Spleen (tissue), 11 donors: ENCODE measurements around the gene UGT8. TPM values are rescaled to one million over a fixed set of nuclear protein-coding genes. Genes with fewer than 3 reads are reported as not detected.

ENCODE experiments used
- DNase-seq: peaks from one replicate; pipeline ENCODE4 v3.0.0-alpha.2; 2020
- H3K27ac ChIP-seq, 8 donors: fragments of 200-600 bp; sonication (generic) in 7 of 8; 1 replicate in 4 of 8; 2 replicates in 4 of 8; pipeline versions ENCODE4 v1.5.0 to v1.8.0; 2016 to 2021; ENCODE audit warnings: inconsistent platforms in 4 of 8, mild to moderate bottlenecking in 4 of 8, moderate library complexity in 1 of 8
- H3K27me3 ChIP-seq, 7 donors: fragments of 200-600 bp; sonication (generic) in 6 of 7; replicated peaks in 1 of 7; 1 replicate in 4 of 7; 2 replicates in 3 of 7; pipeline versions ENCODE4 v1.5.0 to v1.8.0; 2016 to 2021; ENCODE audit warnings: inconsistent platforms in 3 of 7, mild to moderate bottlenecking in 1 of 7
- H3K36me3 ChIP-seq, 6 donors: fragments of 200-600 bp; sonication (generic) in 5 of 6; 1 replicate in 4 of 6; 2 replicates in 2 of 6; pipeline versions ENCODE4 v1.5.0 to v1.8.0; 2016 to 2021; ENCODE audit warnings: inconsistent platforms in 2 of 6
- H3K4me1 ChIP-seq, 6 donors: fragments of 200-600 bp; sonication (generic) in 5 of 6; 1 replicate in 3 of 6; 2 replicates in 3 of 6; pipeline versions ENCODE4 v1.5.0 to v1.8.0; 2016 to 2021; ENCODE audit warnings: inconsistent platforms in 3 of 6
- H3K4me3 ChIP-seq, 8 donors: fragments of 200-600 bp; sonication (generic) in 7 of 8; 1 replicate in 4 of 8; 2 replicates in 4 of 8; pipeline versions ENCODE4 v1.5.0 to v1.8.0; 2016 to 2021; ENCODE audit warnings: inconsistent platforms in 4 of 8, mild to moderate bottlenecking in 4 of 8, moderate library complexity in 2 of 8
- H3K9me3 ChIP-seq, 8 donors: fragments of 200-600 bp; sonication (generic) in 7 of 8; 1 replicate in 4 of 8; 2 replicates in 4 of 8; pipeline versions ENCODE4 v1.5.0 to v1.8.0; 2016 to 2021; ENCODE audit warnings: inconsistent platforms in 4 of 8
- CTCF ChIP-seq, 11 experiments: fragments of 200-600 bp in 7 of 11; fragments of 450-650 bp in 4 of 11; sonication (generic) in 4 of 11; IDR thresholded peaks in 8 of 11; conservative IDR thresholded peaks in 3 of 11; 1 replicate in 7 of 11; 2 replicates in 4 of 11; pipeline versions ENCODE4 v1.4.0 to v1.8.0; 2016 to 2021; ENCODE audit warnings: antibody characterized with exemption in 11 of 11, inconsistent platforms in 4 of 11, mild to moderate bottlenecking in 1 of 11
- POLR2A ChIP-seq, 3 donors: fragments of 450-650 bp; IDR thresholded peaks; one replicate each; pipeline ENCODE4 v1.5.1; 2017; ENCODE audit warnings: antibody characterized with exemption in 3 of 3, mild to moderate bottlenecking in 1 of 3
- POLR2AphosphoS5 ChIP-seq, 3 donors: sonication (generic); formaldehyde crosslinking; IDR thresholded peaks; one replicate each; pipeline ENCODE4 v1.5.1; 2017; ENCODE audit warnings: antibody characterized with exemption in 3 of 3
- WGBS, 5 donors: extraction: QIAGEN DNeasy Blood & Tissue Kit in 3 of 5; methylation state at CpG; one replicate each; pipeline versions ENCODE4 v1.1.5 to v1.1.7; 2013 to 2018; 5-methylcytosine and 5-hydroxymethylcytosine counted together
- intact Hi-C: fragments of 100-400 bp; cut with DNase I; formaldehyde crosslinking; loops from one replicate; pipeline ENCODE4 v1.15.0; 2023; ENCODE audit warnings: low total_unique reads
- polyA plus RNA-seq, 3 donors: library from polyadenylated mRNA; stranded (reverse); fragments of 200-250 nt; gene quantifications; one replicate each; pipeline ENCODE4 v1.2.1, GENCODE V29; 2013
- total RNA-seq, 7 donors: library from RNA; depleted of rRNA in 3 of 7; stranded (reverse); fragments of >200 nt in 3 of 7; fragmentation: NEBNext Ultra II Directional in 4 of 7; extraction: Animal tissue kit (Norgen Biotek cat#: 25700) in 4 of 7; gene quantifications; one replicate each; pipeline versions ENCODE4 v1.1.0 to v1.2.1, GENCODE V29; 2016 to 2021
- donor health status: healthy with polysubstance abuse.
- donor health status: DM: no; HTN: no; CAD: no; lungs with moderate emphysema.
- donor health status: DM: no; HTN: no; CAD: no.
- donor health status: Bipolar disorder and iron deficiency.
- donor health status: healthy.
- donor health status: DM: no; HTN: no; CAD: no.
- donor health status: DM: yes; HTN: yes; CAD: no.

Gene UGT8
- total and polyA plus RNA-seq, 10 donors: 2.1 to 7.0 (median 6.5) TPM

DNA sequence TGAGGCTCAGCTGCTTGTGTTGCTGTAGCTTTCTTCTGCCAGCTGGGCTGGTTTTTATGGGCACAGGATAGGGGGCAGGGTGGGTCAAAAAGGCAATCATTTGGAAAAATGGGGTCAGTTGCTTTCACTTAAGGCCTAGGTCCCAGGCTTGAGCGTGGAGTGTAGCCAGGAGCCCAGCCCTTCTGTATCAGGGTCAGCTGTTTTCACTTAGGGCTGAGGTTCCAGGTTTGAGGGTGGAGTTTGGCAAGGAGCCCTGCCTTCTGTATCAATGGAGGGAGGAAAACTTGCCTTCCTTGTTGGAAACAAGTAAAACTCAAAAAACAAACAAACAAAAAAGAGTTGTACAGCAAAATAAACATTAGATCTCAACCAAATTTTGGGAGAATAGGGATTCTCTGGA is 37.0 kb upstream of the UGT8 start:
- Histone ChIP-seq H3K9me3 (peaks cover 0 to 32% (median 27%) of the 10 kb centered on the region in 8 donors), H3K36me3 (no peaks in the 10 kb centered on the region), H3K4me1 (no peaks in the 10 kb centered on the region), H3K27me3 (no peaks in the 10 kb centered on the region), H3K4me3 (no peak overlapping the region), H3K27ac (no peak overlapping the region)
- no peak for TF ChIP-seq CTCF (IDR thresholded peaks at IDR 0.05 in 8 of 11, conservative IDR thresholded peaks at IDR 0.05 in 3 of 11)
- no peak for TF ChIP-seq POLR2AphosphoS5 (IDR thresholded peaks at IDR 0.05)
- TF ChIP-seq POLR2A (IDR thresholded peaks at IDR 0.05): no peak
- WGBS, 5 donors: 57 to 83% (median 77%) methylated on average over 1 of the region's 1 CpG
- no peak for DNase-seq
- intact Hi-C loops: no loop called here

- TF ChIP-seq CTCF (IDR thresholded peaks at IDR 0.05 in 8 of 11, conservative IDR thresholded peaks at IDR 0.05 in 3 of 11): no peak
- no peak for TF ChIP-seq POLR2A (IDR thresholded peaks at IDR 0.05)
- no peak for TF ChIP-seq POLR2AphosphoS5 (IDR thresholded peaks at IDR 0.05)
- no peak overlapping the region for H3K4me3 ChIP-seq
- no peaks in the 10 kb centered on the region for H3K36me3 ChIP-seq
- no peaks in the 10 kb centered on the region for H3K4me1 ChIP-seq
- H3K9me3 ChIP-seq: peaks cover 0 to 30% (median 25%) of the 10 kb centered on the region in 8 donors
- no peaks in the 10 kb centered on the region for H3K27me3 ChIP-seq
- no peak overlapping the region for H3K27ac ChIP-seq
- intact Hi-C loops: no loop called here
- 31 to 45% (median 34%) methylated on average over 2 of the region's 2 CpGs for WGBS, 5 donors
- no peak for DNase-seq
Measured at GRCh38 chr4:114562176-114562904, 36.3 kb upstream of the UGT8 start.

- Histone ChIP-seq H3K36me3 (no peaks in the 10 kb centered on the region), H3K27me3 (no peaks in the 10 kb centered on the region), H3K9me3 (peaks cover 0 to 16% (median 12%) of the 10 kb centered on the region in 8 donors), H3K4me3 (no peak overlapping the region), H3K4me1 (no peaks in the 10 kb centered on the region), H3K27ac (no peak overlapping the region)
- WGBS, 5 donors: 41 to 50% (median 43%) methylated on average over 5 of the region's 5 CpGs
- intact Hi-C loops: no loop called here
- no peak for DNase-seq
- TF ChIP-seq POLR2A (IDR thresholded peaks at IDR 0.05): no peak
- no peak for TF ChIP-seq POLR2AphosphoS5 (IDR thresholded peaks at IDR 0.05)
- no peak for TF ChIP-seq CTCF (IDR thresholded peaks at IDR 0.05 in 8 of 11, conservative IDR thresholded peaks at IDR 0.05 in 3 of 11)
Measured at GRCh38 chr4:114563536-114564315, 34.9 kb upstream of the UGT8 start.

GRCh38 chr4:114577386-114577785 is 21.2 kb upstream of the UGT8 start:
- H3K4me3 ChIP-seq: no peak overlapping the region
- no peaks in the 10 kb centered on the region for H3K4me1 ChIP-seq
- WGBS, 5 donors: 92 to 97% (median 92%) methylated on average over 2 of the region's 2 CpGs
- no peak overlapping the region for H3K27ac ChIP-seq
- intact Hi-C loops: no loop called here
- no peaks in the 10 kb centered on the region for H3K27me3 ChIP-seq
- peaks cover 0 to 33% (median 15%) of the 10 kb centered on the region in 8 donors for H3K9me3 ChIP-seq
- TF ChIP-seq POLR2A (IDR thresholded peaks at IDR 0.05): no peak
- no peak for TF ChIP-seq CTCF (IDR thresholded peaks at IDR 0.05 in 8 of 11, conservative IDR thresholded peaks at IDR 0.05 in 3 of 11)
- TF ChIP-seq POLR2AphosphoS5 (IDR thresholded peaks at IDR 0.05): no peak
- no peak for DNase-seq
- H3K36me3 ChIP-seq: no peaks in the 10 kb centered on the region
